BJ (cell line): ENCODE results near the gene UNC119B. TPM values are rescaled to one million over a fixed set of nuclear protein-coding genes. Genes with fewer than 3 reads are reported as not detected.

Experiments used
- CTCF ChIA-PET: fragments of 350-600 bp; formaldehyde crosslinking; extraction: SDS; loops from one replicate; lab custom pipeline; 2021; ENCODE audit warnings: antibody characterized with exemption, inconsistent platforms; lab: Yijun Ruan, JAX
- POLR2A ChIA-PET: fragments of 300-600 bp; sonication (Branson Sonifier 250); formaldehyde crosslinking; extraction: SDS; loops from one replicate; lab custom pipeline; 2021; ENCODE audit warnings: antibody characterized with exemption; lab: Charles Lee
- DNase-seq: peaks from one replicate; pipeline ENCODE4 v3.0.0-alpha.2; 2011; ENCODE audit warnings: low read depth
- H3K27me3 ChIP-seq: 2 replicates; pipeline ENCODE4 v1.6.0; 2011; ENCODE audit warnings: low read length; ENCODE audit not compliant: control insufficient read depth, insufficient read depth
- H3K36me3 ChIP-seq: 2 replicates; pipeline ENCODE4 v1.5.1; 2011; ENCODE audit warnings: low read length; ENCODE audit not compliant: control insufficient read depth, insufficient read depth
- H3K4me3 ChIP-seq: 2 replicates; pipeline ENCODE4 v1.5.1; 2011; ENCODE audit warnings: low read depth, mild to moderate bottlenecking, control low read depth, low read length
- CTCF ChIP-seq: IDR thresholded peaks from 2 replicates; pipeline ENCODE4 v1.5.1; 2011; ENCODE audit warnings: low read depth, mild to moderate bottlenecking, control low read depth, inconsistent platforms, low read length, moderate library complexity; ENCODE audit not compliant: insufficient read depth
- polyA plus RNA-seq: library from polyadenylated mRNA; depleted of rRNA; stranded (reverse); fragments of >200 nt; gene quantifications from 2 replicates; pipeline ENCODE4 v1.2.3, GENCODE V29; 2011

The UNC119B gene
- polyA plus RNA-seq, 1 experiment = 32.0 TPM

GRCh38 chr12:120685522-120685921 is 24.7 kb upstream of the UNC119B start:
- no peak for DNase-seq
- no peak for TF ChIP-seq CTCF
- H3K36me3 ChIP-seq = no peaks in the 10 kb centered on the region
- ChIA-PET CTCF (interaction anchor here (1.5 kb wide), 1 partner anchor 37 kb away, joined by 7 read pairs; no protein-coding TSS in a partner anchor), POLR2A (no interaction called here)
- H3K4me3 ChIP-seq = no peak overlapping the region
- H3K27me3 ChIP-seq = no peaks in the 10 kb centered on the region

GRCh38 chr12:120686151-120686689 is 24.0 kb upstream of the UNC119B start:
- peak; percentile 73 for DNase-seq
- ChIA-PET CTCF (interaction anchor here (0.7 to 1.5 kb wide), 2 partner anchors 12 to 38 kb away, joined by 3 to 7 read pairs; no protein-coding TSS in a partner anchor), POLR2A (no interaction called here)
- peak overlapping the region; percentile 79 for H3K4me3 ChIP-seq
- no peak for TF ChIP-seq CTCF
- no peaks in the 10 kb centered on the region for H3K27me3 ChIP-seq
- H3K36me3 ChIP-seq = no peaks in the 10 kb centered on the region

- POLR2A ChIA-PET = no interaction called here
- no peaks in the 10 kb centered on the region for H3K36me3 ChIP-seq
- CTCF ChIA-PET = interaction anchor here (0.7 to 2.5 kb wide), 4 partner anchors 13 to 38 kb away, joined by 3 to 8 read pairs (median 5); partner anchors contain the start of gene UNC119B
- H3K27me3 ChIP-seq = no peaks in the 10 kb centered on the region
- peak within 1 kb of the TSS; percentile 79 for H3K4me3 ChIP-seq
- peak; percentile 69 for DNase-seq
- TF ChIP-seq CTCF = no peak
These were observed 23.3 kb upstream of the UNC119B start, which contains the start of gene MLEC for GRCh38 chr12:120686690-120687577. Gene MLEC (plus strand): TSS chr12:120687149. CDS start chr12:120687297, 148 bp downstream.

GRCh38 chr12:120687578-120688289 is 22.5 kb upstream of the UNC119B start:
- H3K36me3 ChIP-seq = no peaks in the 10 kb centered on the region
- H3K27me3 ChIP-seq = no peaks in the 10 kb centered on the region
- ChIA-PET POLR2A (no interaction called here), CTCF (interaction anchor here (1.1 to 2.5 kb wide), 3 partner anchors 18 to 41 kb away, joined by 3 to 8 read pairs (median 5); partner anchors contain the start of gene UNC119B)
- TF ChIP-seq CTCF = no peak
- peak overlapping the region; percentile 79 for H3K4me3 ChIP-seq
- no peak for DNase-seq
